HUES64 (cell line): ENCODE results near the gene NNT.

Source experiments
- H3K27ac ChIP-seq: 2 replicates; pipeline ENCODE4 v1.7.0; 2013; ENCODE audit warnings: low read depth, low read length, inconsistent platforms
- H3K27me3 ChIP-seq: 2 replicates; pipeline ENCODE4 v1.6.1; 2013; ENCODE audit warnings: mild to moderate bottlenecking, low read length; ENCODE audit not compliant: insufficient read depth
- H3K36me3 ChIP-seq: 2 replicates; pipeline ENCODE4 v1.6.1; 2013; ENCODE audit warnings: mild to moderate bottlenecking, low read length; ENCODE audit not compliant: insufficient read depth
- H3K4me1 ChIP-seq: 2 replicates; pipeline ENCODE4 v1.6.1; 2013; ENCODE audit warnings: mild to moderate bottlenecking, low read length, moderate library complexity; ENCODE audit not compliant: insufficient read depth
- H3K4me3 ChIP-seq: 2 replicates; pipeline ENCODE4 v1.5.1; 2013; ENCODE audit warnings: mild to moderate bottlenecking, low read length, moderate library complexity
- H3K9ac ChIP-seq: 2 replicates; pipeline ENCODE4 v1.6.1; 2013; ENCODE audit warnings: mild to moderate bottlenecking, low read depth, low read length
- H3K9me3 ChIP-seq: 2 replicates; pipeline ENCODE4 v1.6.1; 2013; ENCODE audit warnings: low read depth, low read length; ENCODE audit not compliant: insufficient read depth
- WGBS: fragments of 150-250, 120-280 bp; methylation state at CpG from one replicate; pipeline ENCODE4 v1.1.7; 2013; ENCODE audit warnings: missing lambda C conversion rate; 5-methylcytosine and 5-hydroxymethylcytosine counted together

NNT gene

DNA sequence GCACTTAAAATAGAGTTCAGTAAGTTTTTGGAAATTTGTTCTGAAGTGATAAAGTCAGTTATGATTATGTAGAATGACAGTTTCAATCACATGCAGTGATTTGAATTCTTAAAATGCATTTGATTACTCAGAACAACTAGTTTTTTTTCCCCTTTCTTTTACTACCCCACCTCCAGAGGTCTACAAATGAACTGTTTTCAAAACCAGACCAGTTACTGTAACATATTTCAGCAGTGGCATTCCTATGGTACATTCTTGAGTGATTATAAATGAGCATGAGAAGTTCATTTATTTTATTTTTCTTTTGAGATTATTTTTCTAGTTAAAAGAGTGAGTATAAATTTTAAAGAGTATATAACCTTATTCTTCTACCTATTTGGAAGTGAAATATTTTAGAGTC is 71.6 kb downstream of the NNT start:
- Histone ChIP-seq H3K9ac (no peak overlapping the region), H3K36me3 (no peaks in the 10 kb centered on the region)

DNA sequence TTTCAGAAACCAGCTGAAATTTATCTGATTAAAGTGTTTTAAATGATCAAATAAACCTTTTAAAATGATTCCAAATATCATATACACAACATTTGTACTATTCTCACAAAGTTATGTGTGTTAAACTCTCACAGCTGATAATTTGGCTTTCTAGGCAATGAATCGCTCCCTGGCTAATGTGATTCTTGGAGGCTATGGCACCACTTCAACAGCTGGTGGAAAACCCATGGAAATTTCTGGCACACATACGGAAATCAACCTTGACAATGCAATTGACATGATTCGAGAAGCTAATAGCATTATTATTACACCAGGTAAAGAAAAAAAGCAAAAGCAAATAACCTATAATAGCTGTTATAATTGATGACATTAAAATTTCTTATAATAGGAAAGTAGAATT is 72.4 kb downstream of the NNT start:
- Histone ChIP-seq H3K27me3 (no peaks in the 10 kb centered on the region), H3K36me3 (no peaks in the 10 kb centered on the region), H3K9ac (no peak overlapping the region), H3K27ac (no peak overlapping the region), H3K9me3 (no peaks in the 10 kb centered on the region), H3K4me1 (no peaks in the 10 kb centered on the region), H3K4me3 (no peak overlapping the region)
- 97% methylated on average over 2 of the region's 3 CpGs for WGBS

More for the DNA sequence above, 71.6 kb downstream of the NNT start:
- no peak overlapping the region for H3K27ac ChIP-seq
- H3K4me3 ChIP-seq: no peak overlapping the region
- no peaks in the 10 kb centered on the region for H3K27me3 ChIP-seq
- no peaks in the 10 kb centered on the region for H3K4me1 ChIP-seq
- no peaks in the 10 kb centered on the region for H3K9me3 ChIP-seq

DNA sequence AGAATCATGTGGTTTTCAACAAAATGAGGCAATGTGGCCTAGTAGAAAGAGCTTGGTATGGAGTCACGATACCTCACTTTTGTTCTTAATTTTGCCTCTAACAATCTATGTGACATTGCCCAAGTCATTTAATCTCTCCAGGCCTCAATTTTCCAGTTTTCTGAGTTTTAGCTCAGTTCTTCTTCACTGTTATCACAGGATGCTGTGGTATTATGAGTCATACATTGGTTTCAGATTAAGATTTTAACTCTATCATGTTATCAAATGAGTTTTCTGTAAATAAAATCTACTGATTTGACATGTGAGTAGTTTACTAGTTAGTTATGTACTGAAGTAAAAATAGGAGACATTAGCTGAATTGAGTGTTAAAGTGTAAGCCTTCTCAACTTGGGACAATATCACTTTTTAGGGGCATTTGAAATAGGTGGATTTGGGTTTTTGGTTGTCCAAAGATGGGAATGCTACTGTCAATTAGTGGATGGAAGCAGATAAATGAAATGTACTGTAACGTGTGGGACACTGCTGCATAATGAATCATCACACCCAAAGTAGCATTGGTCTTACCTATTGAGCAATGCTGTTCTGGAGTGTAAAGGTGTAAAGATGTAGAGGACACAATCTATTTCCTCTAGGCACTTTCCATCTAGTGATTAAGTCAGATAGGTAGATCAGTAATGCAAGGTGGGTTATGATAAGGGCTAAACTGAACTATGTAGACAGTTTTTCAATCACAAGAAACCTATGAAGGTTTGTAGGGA is 73.3 kb downstream of the NNT start:
- H3K4me3 ChIP-seq: no peak overlapping the region
- no peaks in the 10 kb centered on the region for H3K27me3 ChIP-seq
- no peaks in the 10 kb centered on the region for H3K36me3 ChIP-seq
- no peaks in the 10 kb centered on the region for H3K4me1 ChIP-seq
- no peak overlapping the region for H3K9ac ChIP-seq
- 95% methylated on average over 2 of the region's 2 CpGs for WGBS
- H3K9me3 ChIP-seq: no peaks in the 10 kb centered on the region
- no peak overlapping the region for H3K27ac ChIP-seq

DNA sequence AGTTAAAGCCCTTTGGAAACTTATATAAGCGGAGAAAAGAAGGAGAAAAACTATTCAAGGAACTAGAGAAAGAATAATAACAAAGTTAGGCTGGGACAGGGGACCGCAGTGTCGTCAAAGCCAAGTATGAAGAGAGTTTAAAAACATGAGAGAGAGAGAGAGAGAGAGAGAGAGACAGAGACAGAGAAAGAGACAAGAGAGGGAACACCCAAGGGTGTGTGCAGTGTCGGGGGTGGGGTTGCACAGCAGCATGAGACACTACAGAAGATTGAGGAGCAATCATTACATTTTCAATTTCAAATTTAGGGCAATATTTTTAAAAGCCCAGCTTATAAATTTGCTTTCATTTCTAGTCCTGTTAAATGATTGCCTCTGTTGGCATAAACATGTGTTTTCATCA is 74.3 kb downstream of the NNT start:
- no peak overlapping the region for H3K9ac ChIP-seq

DNA sequence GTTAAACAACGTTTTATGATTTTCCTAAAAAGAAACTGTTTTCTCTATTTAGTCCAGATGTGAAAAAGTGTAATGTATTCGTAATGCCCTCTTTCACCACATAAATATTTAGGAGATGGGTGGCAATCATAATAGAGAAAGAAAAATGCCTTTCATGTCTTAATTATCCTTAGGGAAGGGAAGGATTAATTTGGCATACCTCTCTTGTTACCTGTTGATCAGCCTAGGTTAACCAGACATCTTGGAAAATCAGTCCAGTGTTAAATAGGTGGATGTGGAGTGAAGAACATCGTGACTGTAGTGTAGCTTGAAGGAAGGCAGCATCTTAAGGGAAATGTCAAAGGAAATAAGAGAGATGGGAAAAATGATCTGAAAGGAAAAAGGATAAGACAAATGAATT is 76.2 kb downstream of the NNT start:
- Histone ChIP-seq H3K9ac (no peak overlapping the region), H3K36me3 (no peaks in the 10 kb centered on the region), H3K4me3 (no peak overlapping the region), H3K27me3 (no peaks in the 10 kb centered on the region), H3K4me1 (no peaks in the 10 kb centered on the region), H3K9me3 (no peaks in the 10 kb centered on the region), H3K27ac (no peak overlapping the region)
- 85% methylated on average over 2 of the region's 3 CpGs for WGBS

More for the DNA sequence above, 74.3 kb downstream of the NNT start:
- no peaks in the 10 kb centered on the region for H3K4me1 ChIP-seq
- no peak overlapping the region for H3K27ac ChIP-seq
- H3K4me3 ChIP-seq: no peak overlapping the region
- WGBS: 91% methylated on average over 4 of the region's 4 CpGs
- no peaks in the 10 kb centered on the region for H3K36me3 ChIP-seq
- no peaks in the 10 kb centered on the region for H3K27me3 ChIP-seq
- no peaks in the 10 kb centered on the region for H3K9me3 ChIP-seq

DNA sequence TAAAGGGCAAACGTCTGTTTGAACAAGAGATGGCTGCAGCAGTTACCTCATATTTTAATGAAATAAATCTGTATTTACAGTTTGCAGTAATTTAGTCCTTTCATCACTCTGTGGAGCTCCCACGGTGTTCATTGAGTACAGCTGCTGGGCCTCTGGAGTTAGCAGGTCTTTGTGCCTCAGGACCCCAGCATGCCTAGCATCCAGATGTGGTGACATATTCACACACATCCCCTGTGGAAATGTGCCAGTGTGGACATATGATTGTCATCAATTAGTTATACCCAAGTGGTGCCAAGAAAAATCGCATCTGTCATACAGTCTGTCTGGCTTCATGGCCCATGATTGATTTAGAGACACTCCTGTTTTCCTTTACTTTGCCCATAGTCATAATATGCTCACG is 77.3 kb downstream of the NNT start:
- H3K9ac ChIP-seq: no peak overlapping the region
- no peaks in the 10 kb centered on the region for H3K4me1 ChIP-seq
- no peak overlapping the region for H3K4me3 ChIP-seq
- no peak overlapping the region for H3K27ac ChIP-seq
- no peaks in the 10 kb centered on the region for H3K9me3 ChIP-seq
- no peaks in the 10 kb centered on the region for H3K36me3 ChIP-seq
- 92% methylated on average over 3 of the region's 4 CpGs for WGBS
- H3K27me3 ChIP-seq: no peaks in the 10 kb centered on the region

DNA sequence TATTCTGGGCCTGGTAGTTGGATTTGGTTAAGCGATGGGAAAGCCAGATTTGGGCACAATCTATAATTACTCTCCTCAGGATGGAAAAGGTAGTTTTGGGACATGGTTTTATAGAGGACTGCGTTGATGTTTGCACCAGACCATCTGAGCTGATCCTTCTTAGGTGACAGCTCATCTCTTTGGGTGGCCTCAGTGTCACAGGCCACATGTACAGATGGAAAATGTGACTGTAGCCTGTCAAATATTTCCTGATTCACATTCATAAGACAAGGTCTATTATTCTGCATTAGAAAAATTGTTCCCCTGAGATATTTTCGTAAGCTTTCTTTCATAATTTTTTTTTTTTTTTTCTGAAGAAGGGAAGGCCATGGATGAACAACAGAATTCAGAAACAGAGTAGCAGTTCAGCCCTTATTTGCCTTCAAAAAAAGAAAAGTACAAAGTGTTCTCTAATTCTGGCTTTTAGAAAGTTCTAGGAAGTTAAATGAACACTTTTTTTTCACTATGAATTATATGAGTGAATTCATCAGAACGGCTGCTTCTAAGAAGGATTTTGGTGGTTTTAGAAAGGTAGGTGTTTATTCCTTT is 81.0 kb downstream of the NNT start:
- Histone ChIP-seq H3K9ac (no peak overlapping the region), H3K4me1 (no peaks in the 10 kb centered on the region), H3K4me3 (no peak overlapping the region), H3K9me3 (no peaks in the 10 kb centered on the region), H3K27ac (no peak overlapping the region), H3K27me3 (no peaks in the 10 kb centered on the region), H3K36me3 (no peaks in the 10 kb centered on the region)
- 94% methylated on average over 4 of the region's 4 CpGs for WGBS

DNA sequence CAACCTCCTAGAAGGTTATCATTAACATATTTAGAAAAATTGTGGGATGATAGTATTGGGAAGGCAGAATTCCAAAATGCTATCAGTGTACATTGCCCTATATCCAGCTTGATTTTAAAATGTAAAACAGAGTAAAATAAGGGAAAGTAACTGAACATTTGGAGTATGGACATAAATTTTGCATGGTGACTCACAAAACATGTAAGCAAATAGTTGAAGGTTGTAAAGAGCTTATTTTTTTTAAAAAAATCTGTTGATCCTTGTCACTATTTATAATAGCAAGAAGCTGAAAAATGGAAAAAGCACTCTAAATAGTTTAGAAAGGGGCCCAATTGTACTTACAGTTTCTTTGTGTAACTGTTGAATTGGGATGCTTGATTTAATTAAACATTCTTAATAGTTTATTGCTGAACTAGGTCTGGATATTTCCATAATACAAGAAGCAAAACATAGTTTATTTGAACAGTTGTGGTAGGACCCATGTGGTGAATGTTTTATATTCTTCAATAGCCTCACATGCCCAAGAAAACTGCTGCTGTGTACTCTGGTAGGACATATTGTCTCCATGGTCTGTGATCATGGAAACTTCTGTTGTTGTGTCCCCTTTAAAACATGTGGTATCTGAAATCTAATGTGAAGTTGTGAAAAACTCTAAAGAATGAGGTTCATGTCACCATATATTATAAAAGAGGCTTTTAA is 82.4 kb downstream of the NNT start:
- Histone ChIP-seq H3K9me3 (no peaks in the 10 kb centered on the region), H3K27me3 (no peaks in the 10 kb centered on the region), H3K36me3 (no peaks in the 10 kb centered on the region), H3K9ac (no peak overlapping the region), H3K4me3 (no peak overlapping the region), H3K27ac (no peak overlapping the region), H3K4me1 (no peaks in the 10 kb centered on the region)

DNA sequence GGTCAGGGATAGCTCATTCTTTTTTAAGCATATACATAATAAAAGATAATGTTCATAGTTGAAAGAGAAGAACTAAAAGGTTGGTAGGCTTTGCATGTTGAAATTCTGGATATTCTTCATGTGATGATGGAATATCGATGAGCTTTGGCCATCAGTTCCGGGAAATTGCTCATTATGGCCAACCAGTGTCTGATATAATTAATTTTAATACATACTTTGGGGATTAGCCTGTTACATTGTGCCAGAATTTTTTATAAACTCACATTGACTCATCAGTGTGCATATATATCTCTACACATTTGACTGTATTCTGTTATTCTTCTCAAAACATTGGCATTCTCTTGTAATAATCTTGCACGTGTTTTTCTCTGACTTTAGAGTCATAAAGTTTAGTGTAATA is 84.3 kb downstream of the NNT start:
- WGBS: 97% methylated on average over 3 of the region's 3 CpGs
- H3K9ac ChIP-seq: no peak overlapping the region
- H3K27ac ChIP-seq: no peak overlapping the region
- H3K27me3 ChIP-seq: no peaks in the 10 kb centered on the region
- no peaks in the 10 kb centered on the region for H3K4me1 ChIP-seq
- no peaks in the 10 kb centered on the region for H3K9me3 ChIP-seq
- H3K36me3 ChIP-seq: no peaks in the 10 kb centered on the region
- H3K4me3 ChIP-seq: no peak overlapping the region

DNA sequence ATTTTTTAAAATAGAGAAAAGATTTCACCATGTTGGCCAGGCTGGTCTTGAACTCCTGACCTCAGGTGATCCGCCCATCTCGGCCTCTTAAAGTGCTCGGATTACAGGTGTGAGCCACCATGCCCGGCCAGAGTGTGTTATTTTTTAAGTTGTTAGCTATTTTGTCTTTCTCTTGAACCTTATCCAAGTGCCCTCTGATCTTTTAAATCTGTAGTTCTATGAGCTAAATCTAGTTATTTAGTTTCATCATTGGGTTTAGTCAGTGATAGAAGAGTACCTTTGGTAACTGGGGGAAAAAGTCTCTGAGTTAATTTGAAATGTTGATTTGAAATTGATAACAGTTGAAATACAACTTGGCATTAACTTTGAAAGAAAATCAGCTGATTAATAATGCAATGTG is 88.3 kb downstream of the NNT start:
- WGBS: 95% methylated on average over 4 of the region's 4 CpGs
- no peaks in the 10 kb centered on the region for H3K4me1 ChIP-seq
- no peaks in the 10 kb centered on the region for H3K36me3 ChIP-seq

DNA sequence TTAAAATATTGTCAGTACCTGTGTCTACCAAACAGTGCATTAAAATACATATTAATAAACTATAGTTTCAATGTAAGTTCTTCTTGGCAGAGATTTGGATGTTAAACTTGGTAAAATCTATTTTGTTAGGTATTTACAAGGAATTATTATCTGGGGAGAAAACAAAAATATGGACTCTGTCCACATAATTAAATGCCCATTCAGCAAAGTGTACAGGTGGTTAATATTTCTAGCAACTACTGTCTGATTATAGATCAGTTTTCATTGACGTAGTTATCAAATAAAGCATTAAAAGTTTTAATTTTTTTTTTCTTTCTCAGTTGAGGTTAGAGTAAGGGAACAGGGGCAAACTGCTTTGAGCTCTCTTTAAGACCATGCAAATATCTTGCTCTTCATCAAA is 88.9 kb downstream of the NNT start:
- Histone ChIP-seq H3K4me3 (no peak overlapping the region), H3K4me1 (no peaks in the 10 kb centered on the region), H3K27me3 (no peaks in the 10 kb centered on the region), H3K27ac (no peak overlapping the region), H3K9me3 (peaks cover 13% of the 10 kb centered on the region), H3K36me3 (no peaks in the 10 kb centered on the region), H3K9ac (no peak overlapping the region)
- no CpG with 5 or more reads among the region's 1 CpG for WGBS

More for the DNA sequence above, 88.3 kb downstream of the NNT start:
- H3K27ac ChIP-seq: no peak overlapping the region
- H3K9ac ChIP-seq: no peak overlapping the region
- H3K4me3 ChIP-seq: no peak overlapping the region
- peaks cover 7% of the 10 kb centered on the region for H3K9me3 ChIP-seq
- H3K27me3 ChIP-seq: no peaks in the 10 kb centered on the region
